H1 (cell line): ENCODE data around the gene KCNQ2. TPM values are rescaled to one million over a fixed set of nuclear protein-coding genes. Genes with fewer than 3 reads are reported as not detected.

Source experiments
- CTCF ChIA-PET: fragments of 300-600 bp; sonication (Branson Sonifier 250); formaldehyde crosslinking; loops from one replicate; lab custom pipeline; 2021; ENCODE audit not compliant: partially characterized antibody; lab: Charles Lee
- POLR2A ChIA-PET: fragments of 300-600 bp; sonication (Branson Sonifier 250); formaldehyde crosslinking; loops from one replicate; lab custom pipeline; 2021; ENCODE audit warnings: inconsistent platforms; ENCODE audit not compliant: partially characterized antibody; lab: Charles Lee
- DNase-seq, 2 experiments: peaks; one replicate each; pipeline versions ENCODE4 v3.0.0 to v3.0.0-alpha.2; 2010 to 2022; ENCODE audit warnings: low spot score in 2 of 2, low read depth in 1 of 2, mixed read lengths in 1 of 2
- FAIRE-seq: peaks from 2 replicates; lab custom pipeline; 2011; peaks lifted over from hg19 to GRCh38; lab: Jason Lieb, UNC
- H2AFZ ChIP-seq: 2 replicates; pipeline ENCODE4 v1.8.1; 2012; ENCODE audit warnings: low read length, inconsistent platforms
- H2AK5ac ChIP-seq: 2 replicates; pipeline ENCODE4 v1.6.1; 2013; ENCODE audit warnings: low read depth, low read length
- H2BK120ac ChIP-seq: replicated peaks from 2 replicates; pipeline ENCODE3; 2013; ENCODE audit warnings: low read depth, low read length, inconsistent platforms
- H2BK12ac ChIP-seq: 2 replicates; pipeline ENCODE4 v1.6.1; 2013; ENCODE audit warnings: low read depth, low read length
- H2BK15ac ChIP-seq: 2 replicates; pipeline ENCODE4 v1.6.1; 2013; ENCODE audit warnings: low read length
- H2BK20ac ChIP-seq: 2 replicates; pipeline ENCODE4 v1.6.1; 2013; ENCODE audit warnings: low read length
- H2BK5ac ChIP-seq: 2 replicates; pipeline ENCODE4 v1.6.1; 2013; ENCODE audit warnings: low read depth, low read length
- H3K14ac ChIP-seq: 2 replicates; pipeline ENCODE4 v1.6.1; 2013; ENCODE audit warnings: inconsistent platforms; ENCODE audit not compliant: insufficient read length
- H3K18ac ChIP-seq: 2 replicates; pipeline ENCODE4 v1.6.1; 2013; ENCODE audit warnings: low read length; ENCODE audit errors: extremely low read depth
- H3K23ac ChIP-seq: 2 replicates; pipeline ENCODE4 v1.6.1; 2013; ENCODE audit warnings: inconsistent platforms; ENCODE audit not compliant: insufficient read length
- H3K23me2 ChIP-seq: 2 replicates; pipeline ENCODE4 v1.6.1; 2013; ENCODE audit warnings: low read depth, low read length
- H3K27ac ChIP-seq: 2 replicates; pipeline ENCODE4 v1.6.1; 2011; ENCODE audit warnings: low read depth, low read length, inconsistent platforms
- H3K27me3 ChIP-seq, 4 experiments: replicated peaks in 1 of 4; 1 replicate in 1 of 4; 2 replicates in 3 of 4; pipeline versions ENCODE4 v1.6.1 to v1.8.1; 2011 to 2013; ENCODE audit warnings: low read length in 3 of 4, mild to moderate bottlenecking in 3 of 4, inconsistent platforms in 2 of 4, mixed read lengths in 2 of 4, moderate library complexity in 1 of 4; ENCODE audit not compliant: control insufficient read depth in 3 of 4, insufficient read depth in 3 of 4; ENCODE audit errors: extremely low read depth in 1 of 4
- H3K36me3 ChIP-seq, 4 experiments: 2 replicates each; pipeline versions ENCODE4 v1.6.1 to v1.8.1; 2011 to 2013; ENCODE audit warnings: mild to moderate bottlenecking in 4 of 4, low read length in 3 of 4, moderate library complexity in 2 of 4, control low read depth in 1 of 4, inconsistent platforms in 1 of 4; ENCODE audit not compliant: insufficient read depth in 4 of 4, control insufficient read depth in 2 of 4
- H3K4ac ChIP-seq: replicated peaks from 2 replicates; pipeline ENCODE3; 2013; ENCODE audit warnings: low read length, low read depth, mixed read lengths, inconsistent platforms; ENCODE audit not compliant: insufficient read length
- H3K4me1 ChIP-seq, 4 experiments: replicated peaks in 1 of 4; 1 replicate in 1 of 4; 2 replicates in 3 of 4; pipeline versions ENCODE4 v1.6.1 to v1.8.1; 2011 to 2013; ENCODE audit warnings: low read length in 3 of 4, inconsistent platforms in 2 of 4, mixed read lengths in 1 of 4; ENCODE audit not compliant: insufficient read depth in 4 of 4, control insufficient read depth in 3 of 4
- H3K4me2 ChIP-seq, 2 experiments: 2 replicates each; pipeline versions ENCODE4 v1.6.1 to v1.8.1; 2011 to 2013; ENCODE audit warnings: low read depth in 2 of 2, low read length in 2 of 2, control low read depth in 1 of 2, inconsistent platforms in 1 of 2, mild to moderate bottlenecking in 1 of 2; ENCODE audit not compliant: insufficient read depth in 1 of 2
- H3K4me3 ChIP-seq, 4 experiments: fragments of 200-600, 300-600 bp in 1 of 4; sonication (generic), shearing (Covaris generic), sonication (Bioruptor Twin) in 1 of 4; 2 replicates each; pipeline versions ENCODE4 v1.5.1 to v1.8.1; 2011 to 2016; ENCODE audit warnings: low read length in 4 of 4, low read depth in 3 of 4, control low read depth in 2 of 4, inconsistent platforms in 2 of 4, mild to moderate bottlenecking in 2 of 4, mixed read lengths in 1 of 4, moderate library complexity in 1 of 4; ENCODE audit not compliant: insufficient read depth in 2 of 4; ENCODE audit errors: extremely low read depth in 1 of 4
- H3K56ac ChIP-seq: replicated peaks from 2 replicates; pipeline ENCODE3; 2013; ENCODE audit warnings: low read depth, mild to moderate bottlenecking, mixed read lengths, low read length, inconsistent platforms; ENCODE audit not compliant: insufficient read length
- H3K79me1 ChIP-seq: 2 replicates; pipeline ENCODE4 v1.6.1; 2013; ENCODE audit warnings: low read depth, low read length, control low read depth
- H3K79me2 ChIP-seq, 2 experiments: 2 replicates each; pipeline versions ENCODE4 v1.6.1 to v1.8.1; 2012 to 2013; ENCODE audit warnings: low read length in 2 of 2, mild to moderate bottlenecking in 2 of 2, inconsistent platforms in 1 of 2; ENCODE audit not compliant: insufficient read depth in 2 of 2, control insufficient read depth in 1 of 2
- H3K9ac ChIP-seq, 4 experiments: replicated peaks in 1 of 4; 1 replicate in 1 of 4; 2 replicates in 3 of 4; pipeline versions ENCODE4 v1.6.1 to v1.8.1; 2011 to 2013; ENCODE audit warnings: low read depth in 3 of 4, low read length in 3 of 4, control low read depth in 2 of 4, mild to moderate bottlenecking in 2 of 4, moderate library complexity in 2 of 4, inconsistent platforms in 1 of 4; ENCODE audit errors: extremely low read depth in 1 of 4
- H3K9me3 ChIP-seq, 2 experiments: 2 replicates each; pipeline versions ENCODE4 v1.6.1 to v1.8.1; 2012 to 2013; ENCODE audit warnings: mild to moderate bottlenecking in 2 of 2, moderate library complexity in 2 of 2, control low read depth in 1 of 2, inconsistent platforms in 1 of 2, low read depth in 1 of 2, low read length in 1 of 2, mixed read lengths in 1 of 2; ENCODE audit not compliant: insufficient read depth in 2 of 2
- H4K20me1 ChIP-seq, 2 experiments: replicated peaks in 1 of 2; 2 replicates each; pipeline versions ENCODE3 to v1.8.1; 2011 to 2013; ENCODE audit warnings: inconsistent platforms in 2 of 2, low read length in 2 of 2, mild to moderate bottlenecking in 1 of 2; ENCODE audit not compliant: insufficient read depth in 2 of 2, control insufficient read depth in 1 of 2
- H4K5ac ChIP-seq: 2 replicates; pipeline ENCODE4 v1.6.1; 2013; ENCODE audit warnings: low read length, low read depth, mixed read lengths, inconsistent platforms; ENCODE audit not compliant: insufficient read length
- H4K8ac ChIP-seq: 2 replicates; pipeline ENCODE4 v1.8.0; 2013; ENCODE audit warnings: mild to moderate bottlenecking, moderate library complexity, low read length, inconsistent platforms; ENCODE audit not compliant: insufficient read depth; ENCODE audit errors: extremely low read depth
- H4K91ac ChIP-seq: replicated peaks from 2 replicates; pipeline ENCODE3; 2013; ENCODE audit warnings: low read length, mixed read lengths, inconsistent platforms; ENCODE audit not compliant: insufficient read length
- CREB1 ChIP-seq: IDR thresholded peaks from 2 replicates; pipeline ENCODE4 v1.6.1; 2012; ENCODE audit warnings: inconsistent platforms
- GABPA ChIP-seq: IDR thresholded peaks from 2 replicates; pipeline ENCODE4 v1.6.1; 2011; ENCODE audit warnings: mild to moderate bottlenecking, low read length, moderate library complexity, borderline replicate concordance; ENCODE audit not compliant: insufficient read depth
- KDM4A ChIP-seq: IDR thresholded peaks from one replicate; pipeline ENCODE4 v1.7.1; 2012; ENCODE audit warnings: low read depth, mild to moderate bottlenecking, moderate library complexity, low read length, inconsistent platforms; ENCODE audit not compliant: severe bottlenecking
- RFX5 ChIP-seq: IDR thresholded peaks from 2 replicates; pipeline ENCODE4 v1.6.1; 2011; ENCODE audit warnings: low read depth, low read length, improper control_type of control experiment, borderline replicate concordance
- SAP30 ChIP-seq: fragments of 300-600 bp; sonication (generic); IDR thresholded peaks from 2 replicates; pipeline ENCODE4 v1.7.1; 2012; ENCODE audit warnings: low read length, moderate library complexity, mild to moderate bottlenecking, inconsistent platforms; ENCODE audit not compliant: insufficient read depth, insufficient replicate concordance
- SUZ12 ChIP-seq: fragments of 200-600 bp; sonication (generic); IDR thresholded peaks from 2 replicates; pipeline ENCODE4 v1.6.1; 2012; ENCODE audit warnings: mild to moderate bottlenecking, inconsistent platforms, low read length, moderate library complexity, mixed read lengths
- YY1 ChIP-seq: IDR thresholded peaks from 2 replicates; pipeline ENCODE4 v1.6.1; 2011; ENCODE audit warnings: low read depth, mild to moderate bottlenecking, low read length
- WGBS, 2 experiments: shearing (Covaris generic) in 1 of 2; methylation state at CpG; one replicate each; pipeline versions ENCODE4 v1.1.6 to v1.1.7; 2013 to 2015; ENCODE audit warnings: low lambda C conversion rate in 2 of 2, mixed read lengths in 2 of 2, inconsistent platforms in 1 of 2, low coverage in 1 of 2, missing lambda C conversion rate in 1 of 2; ENCODE audit not compliant: insufficient replicate concordance in 2 of 2, insufficient coverage in 1 of 2, insufficient read length in 1 of 2; ENCODE audit errors: extremely low coverage in 1 of 2, missing lambda C conversion rate in 1 of 2; 5-methylcytosine and 5-hydroxymethylcytosine counted together
- polyA plus RNA-seq, 7 experiments: library from polyadenylated mRNA; depleted of rRNA in 3 of 7; stranded (reverse) in 5 of 7; unstranded in 2 of 7; fragments of >200 nt in 5 of 7; fragments of 200-250 nt in 2 of 7; gene quantifications; 1 replicate in 5 of 7; 2 replicates in 1 of 7; 4 replicates in 1 of 7; pipeline versions ENCODE4 v1.2.1 to v1.2.3, GENCODE V29; 2011 to 2013; ENCODE audit warnings: missing spikeins in 2 of 7, mixed read lengths in 2 of 7
- total RNA-seq: library from RNA; stranded (reverse); fragmentation: NEBNext Ultra II Directional; extraction: Animal tissue kit (Norgen Biotek cat#: 25700); gene quantifications from 2 replicates; pipeline ENCODE4 v1.2.1, GENCODE V29; 2021
- TF ChIP-seq, protein P1 (sequence below): IDR thresholded peaks from 2 replicates; pipeline ENCODE4 v1.6.1; 2012; ENCODE audit warnings: inconsistent platforms

Gene KCNQ2
- total and polyA plus RNA-seq, 2 of the 8 experiments (the other 6 are each of a cell fraction or from before 2014, with no cell fraction given): 82.6 to 243 TPM

DNA sequence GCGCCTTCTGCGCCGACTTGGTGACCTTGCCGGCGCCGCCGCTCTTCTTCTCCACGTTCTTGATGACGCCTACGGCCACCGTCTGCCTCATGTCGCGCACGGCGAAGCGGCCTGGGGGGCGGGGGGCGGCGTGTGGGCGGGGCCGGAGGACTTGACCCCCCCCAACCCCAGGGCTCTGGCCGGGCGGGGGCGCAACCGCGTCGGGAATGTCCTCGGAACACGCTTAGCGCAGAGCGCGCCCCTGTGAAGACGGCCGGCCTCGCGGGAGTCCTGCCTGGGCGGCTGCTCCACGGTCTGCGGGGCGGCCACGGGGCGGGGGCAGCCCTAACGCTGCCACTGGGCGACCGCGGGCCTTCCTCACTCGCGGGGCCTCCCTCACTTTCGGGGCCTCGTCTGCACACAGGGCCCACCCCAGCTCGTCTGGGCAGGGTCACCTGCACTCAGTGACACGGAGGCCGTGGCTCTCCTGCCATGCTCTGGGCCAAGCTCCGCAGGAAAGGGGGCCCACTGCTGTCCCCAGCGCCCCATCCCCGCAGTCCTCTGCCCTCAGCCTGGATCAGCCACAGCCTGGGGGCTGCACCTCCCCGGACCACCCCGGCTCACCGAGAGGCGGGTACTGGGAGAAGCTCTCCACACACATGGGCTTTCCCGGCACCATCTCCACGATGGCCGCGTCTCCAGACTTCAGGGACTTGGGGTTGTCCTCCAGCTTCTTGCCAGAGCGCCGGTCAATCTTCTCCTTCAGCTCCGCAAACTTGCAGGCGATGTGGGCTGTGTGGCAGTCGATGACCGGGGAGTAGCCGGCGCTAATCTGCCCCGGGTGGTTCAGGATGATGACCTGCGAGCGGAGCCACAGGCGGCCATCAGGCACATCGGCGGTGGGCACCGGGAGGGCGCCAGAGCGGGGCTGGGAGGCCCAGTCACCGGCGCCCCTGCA is 16.1 kb upstream of the KCNQ2 start:
- Histone ChIP-seq H2BK15ac (peak overlapping the region; percentile 72; the same call in 1 of the 2 replicates), H3K18ac (peak overlapping the region; percentile 60; the same call in 1 of the 2 replicates), H3K4me2 (peak overlapping the region; percentile 63 to 72), H3K36me3 (peaks cover 0 to 8% (median 1%) of the 10 kb centered on the region in 4 experiments; a peak in 5 of 8 replicates), H3K4ac (peak overlapping the region; percentile 14), H3K56ac (no peak overlapping the region), H2BK12ac (0 out of 2 replicates have a peak overlapping the region, but pooled peaks have one; percentile 75), H3K23ac (no peak overlapping the region), H2BK20ac (no peak overlapping the region), H3K79me1 (no peaks in the 10 kb centered on the region), H2BK5ac (no peak overlapping the region; the same call in 1 of the 2 replicates), H3K27me3 (peaks cover 0 to 21% (median 15%) of the 10 kb centered on the region in 4 experiments; a peak in 6 of 7 replicates), H2AK5ac (no peak overlapping the region), H4K20me1 (peaks cover 0 to 8% of the 10 kb centered on the region in 2 experiments), H3K9ac (no peak overlapping the region), H2BK120ac (no peak overlapping the region), H3K4me3 (peak overlapping the region in 3 of 4 experiments; percentile 3 to 56 (median 14); a peak in 4 of 8 replicates), H4K8ac (peak overlapping the region; percentile 35; the same call in 1 of the 2 replicates), H3K27ac (no peak overlapping the region), H4K5ac (peak overlapping the region; percentile 15), H4K91ac (no peak overlapping the region), H3K4me1 (peaks cover 0 to 14% (median 6%) of the 10 kb centered on the region in 4 experiments; a peak in 5 of 7 replicates), H3K23me2 (peaks cover 16% of the 10 kb centered on the region; the same call in 1 of the 2 replicates), H3K14ac (no peak overlapping the region), H2AFZ (no peak overlapping the region), H3K9me3 (peaks cover 4% of the 10 kb centered on the region in 2 experiments; a peak in 1 of 4 replicates), H3K79me2 (no peaks in the 10 kb centered on the region)
- 42% methylated on average over 61 of the region's 83 CpGs; no CpG with 5 or more reads in 1 of the 2 experiments for WGBS, 2 experiments
- ChIA-PET CTCF (interaction anchor here (1.0 kb wide), 1 partner anchor 10 kb away, joined by 3 read pairs; no protein-coding TSS in a partner anchor), POLR2A (interaction anchor here (1.0 to 1.3 kb wide), 4 partner anchors 9 to 18 kb away, joined by 3 to 8 read pairs (median 4); partner anchors contain the start of gene KCNQ2)
- DNase-seq (peak in 1 of 2 experiments; percentile 76), FAIRE-seq (no peak)
- TF ChIP-seq, protein P1, sequence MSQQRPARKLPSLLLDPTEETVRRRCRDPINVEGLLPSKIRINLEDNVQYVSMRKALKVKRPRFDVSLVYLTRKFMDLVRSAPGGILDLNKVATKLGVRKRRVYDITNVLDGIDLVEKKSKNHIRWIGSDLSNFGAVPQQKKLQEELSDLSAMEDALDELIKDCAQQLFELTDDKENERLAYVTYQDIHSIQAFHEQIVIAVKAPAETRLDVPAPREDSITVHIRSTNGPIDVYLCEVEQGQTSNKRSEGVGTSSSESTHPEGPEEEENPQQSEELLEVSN: peak; percentile 59; the same call in 1 of the 2 replicates
- TF ChIP-seq GABPA (peak; percentile 26; the same call in 1 of the 2 replicates), CREB1 (peak; percentile 21; the same call in 1 of the 2 replicates), SAP30 (no peak), RFX5 (no peak), YY1 (0 out of 2 replicates have a peak, but pooled peaks have one; percentile 19), SUZ12 (0 out of 2 replicates have a peak, but pooled peaks have one; percentile 3), KDM4A (peak; percentile 44)
